PC-9 (cell line): ENCODE data around the gene SLC35A2. TPM values are rescaled to one million over a fixed set of nuclear protein-coding genes. Genes with fewer than 3 reads are reported as not detected.

ENCODE experiments used
- BruUV-seq: library from RNA; stranded (reverse); fragments of 400-500 nt; replicated peaks from 2 replicates; lab custom pipeline; 2021; lab: Mats Ljungman, UMichigan
- CTCF ChIA-PET: fragments of 300-600 bp; sonication (Branson Sonifier 250); formaldehyde crosslinking; loops from one replicate; lab custom pipeline; 2022; ENCODE audit warnings: antibody characterized with exemption; lab: Charles Lee
- POLR2A ChIA-PET: fragments of 300-600 bp; sonication (Branson Sonifier 250); formaldehyde crosslinking; loops from one replicate; lab custom pipeline; 2022; ENCODE audit warnings: antibody characterized with exemption; ENCODE audit not compliant: unreplicated experiment; lab: Charles Lee
- DNase-seq, 2 experiments: peaks; one replicate each; pipeline versions ENCODE4 v3.0.0 to v3.0.0-alpha.2; 2015 to 2022; ENCODE audit warnings: mixed read lengths in 1 of 2
- H2AFZ ChIP-seq: fragments of 200-600 bp; sonication (generic); 2 replicates; pipeline ENCODE4 v1.8.1; 2017; ENCODE audit warnings: antibody characterized with exemption
- H3F3A ChIP-seq: fragments of 200-600 bp; sonication (generic); 2 replicates; pipeline ENCODE4 v1.8.1; 2017; ENCODE audit warnings: antibody characterized with exemption, mild to moderate bottlenecking, low read depth; ENCODE audit not compliant: insufficient read depth
- H3K27ac ChIP-seq: fragments of 200-600 bp; sonication (generic); 2 replicates; pipeline ENCODE4 v1.6.1; 2016; ENCODE audit warnings: mixed run types
- H3K27me3 ChIP-seq: fragments of 200-600 bp; sonication (generic); 2 replicates; pipeline ENCODE4 v1.6.1; 2016; ENCODE audit warnings: low read depth, mixed run types; ENCODE audit not compliant: insufficient read depth
- H3K36me3 ChIP-seq: fragments of 200-600 bp; sonication (generic); 2 replicates; pipeline ENCODE4 v1.6.1; 2016; ENCODE audit warnings: low read depth, mixed run types
- H3K4me1 ChIP-seq: fragments of 200-600 bp; sonication (generic); replicated peaks from 2 replicates; pipeline ENCODE4 v1.6.1; 2016; ENCODE audit warnings: mixed run types; ENCODE audit not compliant: insufficient read depth
- H3K4me2 ChIP-seq: fragments of 200-600 bp; sonication (generic); 2 replicates; pipeline ENCODE4 v1.6.1; 2017; ENCODE audit warnings: mixed run types
- H3K4me3 ChIP-seq: fragments of 200-600 bp; sonication (generic); 2 replicates; pipeline ENCODE4 v1.6.1; 2016; ENCODE audit warnings: mixed run types
- H3K79me2 ChIP-seq: fragments of 200-600 bp; sonication (generic); 2 replicates; pipeline ENCODE4 v1.6.1; 2017; ENCODE audit warnings: low read depth, mixed run types
- H3K9me2 ChIP-seq: fragments of 200-600 bp; sonication (generic); 2 replicates; pipeline ENCODE4 v1.8.1; 2017; ENCODE audit warnings: mild to moderate bottlenecking; ENCODE audit not compliant: insufficient read depth
- H3K9me3 ChIP-seq: fragments of 200-600 bp; sonication (generic); 2 replicates; pipeline ENCODE4 v1.8.1; 2016; ENCODE audit warnings: low read depth; ENCODE audit not compliant: insufficient read depth
- H4K20me1 ChIP-seq: fragments of 200-600 bp; sonication (generic); 2 replicates; pipeline ENCODE4 v1.8.1; 2017; ENCODE audit not compliant: insufficient read depth
- CTCF ChIP-seq: fragments of 200-600 bp; sonication (generic); conservative IDR thresholded peaks from 2 replicates; pipeline ENCODE4 v1.6.1; 2017; ENCODE audit warnings: mixed run types, antibody characterized with exemption, mild to moderate bottlenecking, moderate library complexity
- EZH2 ChIP-seq: fragments of 200-600 bp; sonication (generic); IDR thresholded peaks from 2 replicates; pipeline ENCODE4 v1.8.0; 2017; ENCODE audit warnings: antibody characterized with exemption, low read depth
- intact Hi-C: fragments of 100-400 bp; cut with micrococcal nuclease; formaldehyde crosslinking; loops from one replicate; pipeline ENCODE4 v1.10.0; 2022; ENCODE audit not compliant: unreplicated experiment
- total RNA-seq: library from RNA; stranded (reverse); gene quantifications from 2 replicates; pipeline ENCODE4 v1.2.3, GENCODE V29; 2021

Gene SLC35A2
- total RNA-seq, 1 experiment from 2014 or later: 29.6 TPM

GRCh38 chrX:48934581-48935300, 23.3 kb upstream of the SLC35A2 start:
- H3K36me3 ChIP-seq: no peaks in the 10 kb centered on the region
- no TSS peak for BruUV-seq
- H3K9me2 ChIP-seq: no peaks in the 10 kb centered on the region
- H3K4me3 ChIP-seq: no peak overlapping the region
- no peaks in the 10 kb centered on the region for H3K9me3 ChIP-seq
- no peak for DNase-seq
- H3K4me1 ChIP-seq: no peaks in the 10 kb centered on the region
- no peak overlapping the region for H3K4me2 ChIP-seq
- H3K27me3 ChIP-seq: no peaks in the 10 kb centered on the region
- intact Hi-C loops: no loop called here
- ChIA-PET POLR2A (interaction anchor here (0.6 kb wide), 1 partner anchor 23 kb away, joined by 3 read pairs; no protein-coding TSS in a partner anchor), CTCF (no interaction called here)
- TF ChIP-seq CTCF (no peak), EZH2 (no peak)
- no peak overlapping the region for H3K27ac ChIP-seq
- H3K79me2 ChIP-seq: no peaks in the 10 kb centered on the region
- no peaks in the 10 kb centered on the region for H4K20me1 ChIP-seq
- no peaks in the 10 kb centered on the region for H3F3A ChIP-seq
- no peak overlapping the region for H2AFZ ChIP-seq

- no peak overlapping the region for H3K4me2 ChIP-seq
- H3F3A ChIP-seq: no peaks in the 10 kb centered on the region
- ChIA-PET POLR2A (no interaction called here), CTCF (no interaction called here)
- H3K36me3 ChIP-seq: no peaks in the 10 kb centered on the region
- TF ChIP-seq CTCF: no peak
- TF ChIP-seq EZH2: no peak
- no peaks in the 10 kb centered on the region for H3K27me3 ChIP-seq
- no peaks in the 10 kb centered on the region for H3K9me3 ChIP-seq
- intact Hi-C loops: no loop called here
- H4K20me1 ChIP-seq: no peaks in the 10 kb centered on the region
- no peak overlapping the region for H3K4me3 ChIP-seq
- H3K79me2 ChIP-seq: no peaks in the 10 kb centered on the region
- no peaks in the 10 kb centered on the region for H3K4me1 ChIP-seq
- H2AFZ ChIP-seq: no peak overlapping the region
- DNase-seq: no peak
- H3K9me2 ChIP-seq: no peaks in the 10 kb centered on the region
- BruUV-seq: no TSS peak
- H3K27ac ChIP-seq: no peak overlapping the region
Observed at GRCh38 chrX:48933757-48934156, 22.3 kb upstream of the SLC35A2 start.

GRCh38 chrX:48927736-48928382, 16.4 kb upstream of the SLC35A2 start:
- Histone ChIP-seq H3K79me2 (no peaks in the 10 kb centered on the region), H2AFZ (no peak overlapping the region), H3F3A (no peaks in the 10 kb centered on the region), H3K4me3 (no peak overlapping the region), H3K27me3 (no peaks in the 10 kb centered on the region), H3K9me3 (no peaks in the 10 kb centered on the region), H3K27ac (no peak overlapping the region), H3K9me2 (no peaks in the 10 kb centered on the region), H3K36me3 (no peaks in the 10 kb centered on the region), H3K4me2 (no peak overlapping the region), H4K20me1 (no peaks in the 10 kb centered on the region), H3K4me1 (no peaks in the 10 kb centered on the region)
- CTCF ChIA-PET: no interaction called here
- TF ChIP-seq CTCF (no peak), EZH2 (no peak)
- no TSS peak for BruUV-seq
- POLR2A ChIA-PET: no interaction called here
- intact Hi-C loops: no loop called here
- no peak for DNase-seq
